PC-3 (cell line): ENCODE results near the gene PCGF5. TPM values are rescaled to one million over a fixed set of nuclear protein-coding genes. Genes with fewer than 3 reads are reported as not detected.
A peak's percentile ranks its signal among the peaks of the same experiment; 100 is the strongest.
"Not testable (repeated sequence)": the region's sequence is repeated elsewhere in the genome, so short reads cannot be mapped to it uniquely, and the experiment has no call there.

ENCODE experiments used
- ATAC-seq: fragments of 200-7000 bp; cut with Tn5 transposase; 2 replicates; pipeline ENCODE4 v1.9.1; 2020; ENCODE audit warnings: mild to moderate bottlenecking, moderate library complexity
- BruUV-seq: library from RNA; stranded (reverse); fragments of 400-500 nt; replicated peaks from 2 replicates; lab custom pipeline; 2021; lab: Mats Ljungman, UMichigan
- CTCF ChIA-PET: fragments of 300-600 bp; sonication (Branson Sonifier 250); formaldehyde crosslinking; loops from one replicate; lab custom pipeline; 2022; ENCODE audit warnings: antibody characterized with exemption; lab: Charles Lee
- POLR2A ChIA-PET: fragments of 300-600 bp; sonication (Branson Sonifier 250); formaldehyde crosslinking; loops from one replicate; lab custom pipeline; 2022; ENCODE audit warnings: antibody characterized with exemption; ENCODE audit not compliant: unreplicated experiment; lab: Charles Lee
- DNase-seq: peaks from one replicate; pipeline ENCODE4 v3.0.0-alpha.2; 2015
- H2AFZ ChIP-seq: fragments of 300-600 bp; sonication (generic); 2 replicates; pipeline ENCODE4 v1.6.0; 2016; ENCODE audit warnings: antibody characterized with exemption, low read length
- H3F3A ChIP-seq: fragments of 300-600 bp; sonication (generic); one replicate; pipeline ENCODE4 v1.6.0; 2017; ENCODE audit warnings: antibody characterized with exemption, low read length, control low read depth, mild to moderate bottlenecking; ENCODE audit not compliant: unreplicated experiment
- H3K27ac ChIP-seq: fragments of 300-600 bp; sonication (generic); 2 replicates; pipeline ENCODE4 v1.5.1; 2016; ENCODE audit warnings: mild to moderate bottlenecking, low read length
- H3K27me3 ChIP-seq: fragments of 300-600 bp; sonication (generic); 2 replicates; pipeline ENCODE4 v1.6.1; 2016; ENCODE audit warnings: low read length, mixed read lengths
- H3K36me3 ChIP-seq: fragments of 300-600 bp; sonication (generic); 2 replicates; pipeline ENCODE4 v1.6.1; 2016; ENCODE audit warnings: low read depth, mixed run types, low read length, mixed read lengths
- H3K4me1 ChIP-seq: fragments of 300-600 bp; sonication (generic); 2 replicates; pipeline ENCODE4 v1.5.1; 2016; ENCODE audit warnings: low read length; ENCODE audit not compliant: insufficient read depth
- H3K4me2 ChIP-seq: fragments of 300-600 bp; sonication (generic); 2 replicates; pipeline ENCODE4 v1.6.0; 2016; ENCODE audit warnings: low read length
- H3K4me3 ChIP-seq: fragments of 300-600 bp; sonication (generic); 2 replicates; pipeline ENCODE4 v1.5.1; 2016; ENCODE audit warnings: mild to moderate bottlenecking, low read length, mixed read lengths
- H3K79me2 ChIP-seq: fragments of 300-600 bp; sonication (generic); 2 replicates; pipeline ENCODE4 v1.6.1; 2017; ENCODE audit warnings: low read length, mixed read lengths
- H3K9ac ChIP-seq: fragments of 300-600 bp; sonication (generic); 2 replicates; pipeline ENCODE4 v1.6.0; 2016; ENCODE audit warnings: mild to moderate bottlenecking, low read length
- H3K9me2 ChIP-seq: fragments of 300-600 bp; sonication (generic); replicated peaks from 2 replicates; pipeline ENCODE4 v1.6.1; 2016; ENCODE audit warnings: mixed run types, low read length, mixed read lengths
- H3K9me3 ChIP-seq: fragments of 300-600 bp; sonication (generic); 2 replicates; pipeline ENCODE4 v1.6.1; 2016; ENCODE audit warnings: low read length, mixed read lengths
- H4K20me1 ChIP-seq: fragments of 300-600 bp; sonication (generic); 2 replicates; pipeline ENCODE4 v1.6.1; 2016; ENCODE audit warnings: low read length, mixed read lengths
- EZH2 ChIP-seq: fragments of 300-600 bp; sonication (generic); IDR thresholded peaks from one replicate; pipeline ENCODE4 v1.6.1; 2017; ENCODE audit warnings: antibody characterized with exemption, mild to moderate bottlenecking, low read length; ENCODE audit not compliant: unreplicated experiment
- EZH2phosphoT487 ChIP-seq: fragments of 300-600 bp; sonication (generic); IDR thresholded peaks from 2 replicates; pipeline ENCODE4 v1.6.1; 2018; ENCODE audit warnings: mild to moderate bottlenecking, antibody characterized with exemption, low read length, borderline replicate concordance
- intact Hi-C: fragments of 100-400 bp; cut with micrococcal nuclease; formaldehyde crosslinking; loops from 2 replicates; pipeline ENCODE4 v1.9.0; 2023
- total RNA-seq: library from RNA; depleted of rRNA; stranded (reverse); fragments of >200 nt; gene quantifications from 2 replicates; pipeline ENCODE4 v1.2.3, GENCODE V29; 2014
- TF ChIP-seq, protein P1 (sequence below): fragments of 300-600 bp; sonication (generic); conservative IDR thresholded peaks from 2 replicates; pipeline ENCODE4 v1.5.1; 2017; ENCODE audit warnings: antibody characterized with exemption, low read depth, mild to moderate bottlenecking, low read length

Gene PCGF5
- total RNA-seq, 1 experiment from 2014 or later = 25.0 TPM

DNA sequence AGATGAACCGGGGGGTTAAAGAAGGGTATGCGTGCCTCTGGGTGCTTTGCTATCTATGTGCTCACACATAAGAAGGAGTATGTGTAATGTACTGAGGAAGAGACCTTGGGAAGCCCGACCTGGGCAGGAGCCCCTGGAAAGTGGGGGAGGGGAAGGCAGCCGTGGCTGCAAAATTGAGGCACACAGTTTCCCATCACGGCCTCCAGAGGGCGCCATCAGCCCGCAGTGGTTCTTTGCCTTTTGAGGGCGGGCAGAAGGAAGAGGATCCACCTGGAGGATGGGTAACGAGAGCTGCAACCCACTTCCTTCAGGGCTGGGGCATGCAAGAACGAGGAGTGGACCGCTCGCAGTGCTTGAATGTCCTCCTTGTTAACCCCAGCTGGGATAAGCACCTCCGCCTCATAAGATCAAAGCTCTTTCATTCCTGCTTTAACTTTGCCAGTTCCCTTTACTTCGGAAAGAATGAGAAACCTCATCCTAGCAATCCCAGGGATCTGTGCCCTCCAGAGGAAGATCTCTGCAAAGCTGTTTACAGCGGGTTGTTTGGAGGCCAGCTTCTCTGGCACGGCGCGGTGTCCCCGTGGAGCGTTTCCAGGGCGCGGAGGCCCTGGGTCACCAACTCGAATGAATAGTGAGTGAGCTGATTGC, 77.9 kb downstream of the PCGF5 start:
- H4K20me1 ChIP-seq = no peaks in the 10 kb centered on the region
- H3K4me3 ChIP-seq = peak overlapping the region; percentile 44
- intact Hi-C loops = loop anchor here (1.0 to 5.0 kb wide), 2 partner anchors 72 to 334 kb away; partner anchors contain the start of gene PPP1R3C
- ChIA-PET CTCF (interaction anchor here (0.6 to 3.0 kb wide), 6 partner anchors 72 to 615 kb away, joined by 3 to 26 read pairs (median 4); no protein-coding TSS in a partner anchor), POLR2A (interaction anchor here (0.6 kb wide), 1 partner anchor 1033 kb away, joined by 6 read pairs; no protein-coding TSS in a partner anchor)
- H3K27ac ChIP-seq = no peak overlapping the region
- ATAC-seq (peak; percentile 80), DNase-seq (peak; percentile 74)
- peak overlapping the region; percentile 66 for H3K4me2 ChIP-seq
- H3K9ac ChIP-seq = no peak overlapping the region
- BruUV-seq = no TSS peak
- peak overlapping the region; percentile 77 for H2AFZ ChIP-seq
- TF ChIP-seq EZH2phosphoT487 (no peak), EZH2 (no peak)
- TF ChIP-seq, protein P1, sequence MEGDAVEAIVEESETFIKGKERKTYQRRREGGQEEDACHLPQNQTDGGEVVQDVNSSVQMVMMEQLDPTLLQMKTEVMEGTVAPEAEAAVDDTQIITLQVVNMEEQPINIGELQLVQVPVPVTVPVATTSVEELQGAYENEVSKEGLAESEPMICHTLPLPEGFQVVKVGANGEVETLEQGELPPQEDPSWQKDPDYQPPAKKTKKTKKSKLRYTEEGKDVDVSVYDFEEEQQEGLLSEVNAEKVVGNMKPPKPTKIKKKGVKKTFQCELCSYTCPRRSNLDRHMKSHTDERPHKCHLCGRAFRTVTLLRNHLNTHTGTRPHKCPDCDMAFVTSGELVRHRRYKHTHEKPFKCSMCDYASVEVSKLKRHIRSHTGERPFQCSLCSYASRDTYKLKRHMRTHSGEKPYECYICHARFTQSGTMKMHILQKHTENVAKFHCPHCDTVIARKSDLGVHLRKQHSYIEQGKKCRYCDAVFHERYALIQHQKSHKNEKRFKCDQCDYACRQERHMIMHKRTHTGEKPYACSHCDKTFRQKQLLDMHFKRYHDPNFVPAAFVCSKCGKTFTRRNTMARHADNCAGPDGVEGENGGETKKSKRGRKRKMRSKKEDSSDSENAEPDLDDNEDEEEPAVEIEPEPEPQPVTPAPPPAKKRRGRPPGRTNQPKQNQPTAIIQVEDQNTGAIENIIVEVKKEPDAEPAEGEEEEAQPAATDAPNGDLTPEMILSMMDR = peak; percentile 79
- no peaks in the 10 kb centered on the region for H3K79me2 ChIP-seq
- H3K9me3 ChIP-seq = no peaks in the 10 kb centered on the region
- peaks cover 16% of the 10 kb centered on the region for H3K4me1 ChIP-seq
- no peaks in the 10 kb centered on the region for H3K9me2 ChIP-seq
- H3K36me3 ChIP-seq = no peaks in the 10 kb centered on the region
- H3F3A ChIP-seq = no peaks in the 10 kb centered on the region
- H3K27me3 ChIP-seq = no peaks in the 10 kb centered on the region

DNA sequence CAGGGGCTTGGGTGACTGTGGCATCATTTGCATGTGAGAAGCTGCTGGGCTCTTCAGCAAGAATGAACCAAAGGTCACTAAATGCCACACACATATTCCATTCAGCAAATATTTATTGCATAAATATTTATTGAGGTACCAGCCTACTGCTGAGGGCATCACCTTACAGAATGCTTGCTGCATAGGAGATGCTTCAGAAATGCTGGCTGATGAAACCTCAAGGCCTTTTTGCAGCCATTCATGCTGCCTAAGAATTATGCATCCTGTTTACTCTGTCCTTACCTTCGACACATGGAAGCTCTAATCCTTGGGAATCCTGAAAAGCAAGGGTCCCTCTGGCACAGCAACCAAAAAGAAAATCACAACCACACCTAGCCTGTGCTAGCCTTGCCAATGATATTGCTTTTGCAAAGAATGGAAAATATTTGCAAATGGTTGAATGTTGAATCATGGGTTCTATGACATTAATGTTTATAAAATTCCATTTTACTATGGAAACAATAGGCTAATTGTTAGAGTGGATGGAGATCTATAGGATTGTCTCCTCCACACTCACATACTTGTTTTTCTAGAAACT, 79.6 kb downstream of the PCGF5 start:
- Histone ChIP-seq H3K79me2 (no peaks in the 10 kb centered on the region), H3K27me3 (no peaks in the 10 kb centered on the region), H3K36me3 (no peaks in the 10 kb centered on the region), H2AFZ (no peak overlapping the region), H3K9me3 (no peaks in the 10 kb centered on the region), H4K20me1 (no peaks in the 10 kb centered on the region), H3K9me2 (no peaks in the 10 kb centered on the region), H3K4me3 (no peak overlapping the region), H3K9ac (no peak overlapping the region), H3F3A (no peaks in the 10 kb centered on the region), H3K4me1 (peaks cover 16% of the 10 kb centered on the region), H3K27ac (peak overlapping the region; percentile 19), H3K4me2 (0 out of 2 replicates have a peak overlapping the region, but pooled peaks have one; percentile 4)
- ChIA-PET POLR2A (interaction anchor here (0.7 kb wide), 1 partner anchor 192 kb away, joined by 6 read pairs; no protein-coding TSS in a partner anchor), CTCF (interaction anchor here (3.0 kb wide), 1 partner anchor 70 kb away, joined by 26 read pairs; no protein-coding TSS in a partner anchor)
- BruUV-seq = no TSS peak
- DNase-seq (peak; percentile 53), ATAC-seq (peak; percentile 56)
- intact Hi-C loops = loop anchor here (1.0 to 5.0 kb wide), 2 partner anchors 41 to 332 kb away; partner anchors contain the start of gene PPP1R3C
- no peak for TF ChIP-seq EZH2
- TF ChIP-seq, protein P1 = no peak
- TF ChIP-seq EZH2phosphoT487 = no peak

DNA sequence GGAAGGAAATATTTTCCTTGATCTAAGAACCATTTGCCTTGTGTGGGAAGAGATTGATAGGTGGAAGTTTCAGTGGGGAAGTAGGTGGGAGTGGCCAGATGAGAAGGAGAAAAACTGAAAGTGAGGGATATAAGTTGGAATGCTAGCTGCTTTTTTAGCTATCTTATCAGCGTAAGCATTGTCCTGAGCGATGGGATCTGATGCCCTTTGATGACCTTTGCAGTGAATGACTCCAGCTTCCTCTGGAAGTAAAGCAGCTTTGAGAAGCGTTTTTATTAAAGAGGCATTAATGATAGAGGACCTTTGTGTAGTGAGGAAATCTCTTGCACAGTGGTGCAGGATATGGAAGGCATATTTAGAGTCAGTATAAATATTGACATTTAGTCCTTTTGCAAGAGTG, 82.5 kb downstream of the PCGF5 start:
- H3F3A ChIP-seq, H3K27ac ChIP-seq, H2AFZ ChIP-seq, BruUV-seq, H3K9ac ChIP-seq, H3K9me2 ChIP-seq, POLR2A ChIA-PET, H3K79me2 ChIP-seq, intact Hi-C loops, H3K36me3 ChIP-seq, H4K20me1 ChIP-seq, H3K27me3 ChIP-seq, H3K9me3 ChIP-seq, ATAC-seq, H3K4me2 ChIP-seq, DNase-seq, CTCF ChIA-PET, H3K4me3 ChIP-seq: not testable (repeated sequence)
- H3K4me1 ChIP-seq = peaks cover 16% of the 10 kb centered on the region

DNA sequence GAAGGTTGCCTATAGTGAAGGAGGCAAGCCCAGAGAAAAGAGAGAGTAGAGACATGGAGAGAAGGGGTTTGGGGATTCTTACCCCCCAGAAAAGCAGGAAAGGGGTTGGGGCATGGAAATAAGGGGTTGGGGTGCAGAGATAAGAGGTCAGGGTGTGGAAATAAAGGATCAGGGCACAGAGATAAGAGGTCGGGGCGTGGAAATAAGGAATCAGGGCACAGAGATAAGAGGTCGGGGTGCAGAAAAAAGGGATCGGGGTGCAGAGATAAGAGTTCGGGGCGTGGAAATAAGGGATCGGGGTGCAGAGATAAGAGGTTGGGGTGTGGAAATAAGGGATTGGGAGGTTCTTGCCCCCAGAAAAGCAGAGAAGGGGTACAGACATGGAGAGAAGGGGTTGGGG, 85.5 kb downstream of the PCGF5 start:
- CTCF ChIA-PET, H3F3A ChIP-seq, H2AFZ ChIP-seq, ATAC-seq, H4K20me1 ChIP-seq, H3K9me2 ChIP-seq, H3K79me2 ChIP-seq, H3K9me3 ChIP-seq, H3K27me3 ChIP-seq, H3K4me1 ChIP-seq, H3K27ac ChIP-seq, H3K36me3 ChIP-seq, POLR2A ChIA-PET, H3K4me3 ChIP-seq, intact Hi-C loops, H3K9ac ChIP-seq, BruUV-seq, H3K4me2 ChIP-seq, DNase-seq: not testable (repeated sequence)
